GM10248 (cell line): ENCODE measurements around the gene PGLYRP4.

ENCODE experiments used
- CTCF ChIA-PET: fragments of 300-600 bp; sonication (Branson Sonifier 250); formaldehyde crosslinking; extraction: SDS; loops from one replicate; lab custom pipeline; 2021; ENCODE audit warnings: antibody characterized with exemption; lab: Yijun Ruan, JAX
- POLR2A ChIA-PET: fragments of 350-650 bp; sonication (Branson Sonifier 250); formaldehyde crosslinking; extraction: SDS; loops from one replicate; lab custom pipeline; 2020; ENCODE audit warnings: antibody characterized with exemption; lab: Yijun Ruan, JAX
- DNase-seq: peaks from one replicate; pipeline ENCODE4 v3.0.0; 2012; ENCODE audit errors: extremely low spot score
- CTCF ChIP-seq: IDR thresholded peaks from 2 replicates; pipeline ENCODE4 v1.5.1; 2012; ENCODE audit warnings: mild to moderate bottlenecking, low read depth; ENCODE audit errors: extremely low read depth, missing control alignments, control extremely low read depth

The PGLYRP4 gene

DNA sequence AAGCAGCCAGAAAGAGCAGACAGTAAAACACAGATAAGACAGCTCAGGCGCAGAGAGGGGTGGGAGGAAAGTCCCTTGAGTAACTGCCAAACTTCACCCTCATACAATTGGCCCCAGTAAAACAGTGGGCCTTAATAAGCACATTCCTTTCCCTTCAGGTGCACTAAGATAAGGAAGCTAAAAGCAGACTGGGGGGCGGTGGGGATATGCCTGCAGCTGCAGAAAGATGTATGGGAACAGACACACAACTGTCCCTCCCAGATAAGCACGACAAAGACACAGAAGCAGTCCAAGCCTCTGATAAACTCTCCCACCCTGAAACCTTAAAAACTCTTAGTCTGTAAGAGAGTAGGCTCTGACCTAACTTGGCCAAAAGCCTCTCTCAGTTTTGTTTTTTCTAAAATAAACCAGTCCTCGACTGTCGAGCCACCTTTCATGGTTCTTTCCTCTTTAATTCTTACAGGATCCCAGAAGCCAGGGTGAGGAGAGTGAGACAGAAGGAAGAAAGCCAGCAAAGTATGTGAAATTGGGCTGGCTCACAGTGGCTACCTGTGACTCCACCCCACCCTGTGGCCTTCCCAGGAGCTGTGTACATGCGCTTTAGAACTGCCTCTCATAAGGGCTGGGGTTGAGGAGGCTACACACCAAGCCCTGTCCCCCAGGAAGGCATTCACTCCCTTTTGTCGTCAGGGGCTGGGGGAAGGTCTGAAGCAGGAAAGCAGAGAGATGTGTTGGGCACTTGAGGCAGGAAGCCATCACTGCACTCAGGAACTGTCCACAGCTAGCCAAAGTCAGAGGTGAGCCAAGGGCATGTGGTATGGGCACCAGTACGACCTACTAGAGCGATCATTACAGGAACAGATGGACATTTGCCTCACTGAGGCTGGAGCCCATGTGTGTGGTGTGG is 4.6 kb downstream of the PGLYRP4 start:
- POLR2A ChIA-PET = no interaction called here

GRCh38 chr1:153343040-153343681 is 5.5 kb downstream of the PGLYRP4 start:
- no peak for DNase-seq
- POLR2A ChIA-PET = no interaction called here
- CTCF ChIA-PET = interaction anchor here (0.7 to 5.1 kb wide), 7 partner anchors 10 to 152 kb away, joined by 3 to 57 read pairs (median 3); partner anchors contain the start of gene S100A9
- no peak for TF ChIP-seq CTCF

More for the DNA sequence above, 4.6 kb downstream of the PGLYRP4 start:
- CTCF ChIA-PET = interaction anchor here (1.0 to 5.1 kb wide), 7 partner anchors 7 to 152 kb away, joined by 3 to 57 read pairs (median 5); partner anchors contain the start of gene S100A9
- no peak for DNase-seq
- no peak for TF ChIP-seq CTCF

DNA sequence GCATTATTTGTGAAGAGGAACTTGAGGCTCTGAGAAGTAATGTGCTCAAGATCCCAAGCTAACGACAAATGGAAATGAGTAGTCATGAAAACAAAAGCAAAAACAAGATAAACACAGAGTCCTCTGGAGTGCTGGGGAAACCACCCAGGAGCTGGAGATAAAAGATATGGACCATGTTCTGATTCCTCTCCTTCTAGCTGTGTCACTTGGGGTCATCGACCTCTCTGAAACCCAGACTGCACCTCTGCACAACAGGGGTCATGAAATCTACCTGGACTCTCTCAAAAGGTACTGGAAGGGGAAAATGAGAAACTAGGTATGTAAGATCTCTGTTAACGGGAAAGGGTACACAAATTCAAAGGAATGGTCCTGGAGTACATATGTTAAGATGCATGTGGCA is 6.5 kb downstream of the PGLYRP4 start:
- TF ChIP-seq CTCF = no peak
- DNase-seq = no peak
- POLR2A ChIA-PET = no interaction called here
- CTCF ChIA-PET = interaction anchor here (0.7 to 5.1 kb wide), 5 partner anchors 11 to 153 kb away, joined by 3 to 57 read pairs (median 3); partner anchors contain the start of genes PGLYRP3 and S100A9

GRCh38 chr1:153341431-153341934 is 7.2 kb downstream of the PGLYRP4 start:
- TF ChIP-seq CTCF = no peak
- DNase-seq = no peak
- ChIA-PET POLR2A (no interaction called here), CTCF (interaction anchor here (0.7 to 5.1 kb wide), 3 partner anchors 12 to 154 kb away, joined by 3 to 57 read pairs (median 3); partner anchors contain the start of gene PGLYRP3)

- ChIA-PET POLR2A (no interaction called here), CTCF (interaction anchor here (5.1 kb wide), 1 partner anchor 13 kb away, joined by 57 read pairs; no protein-coding TSS in a partner anchor)
- DNase-seq = no peak
- TF ChIP-seq CTCF = no peak
Observed at GRCh38 chr1:153340356-153340755, 8.3 kb downstream of the PGLYRP4 start.

GRCh38 chr1:153339802-153340201 is 8.8 kb downstream of the PGLYRP4 start:
- no peak for DNase-seq
- POLR2A ChIA-PET = no interaction called here
- CTCF ChIA-PET = no interaction called here
- TF ChIP-seq CTCF = no peak
